Loucy (cell line): ENCODE data around the gene NAPSA.

ENCODE experiments used
- EZH2phosphoT487 ChIP-seq: fragments of 200-600 bp; IDR thresholded peaks from 2 replicates; pipeline ENCODE4 v1.6.1; 2018; ENCODE audit warnings: antibody characterized with exemption, mild to moderate bottlenecking, moderate library complexity, borderline replicate concordance
- TF ChIP-seq, protein P1 (sequence below): fragments of 200-600 bp; sonication (generic); conservative IDR thresholded peaks from 2 replicates; pipeline ENCODE4 v1.5.1; 2014; ENCODE audit warnings: mild to moderate bottlenecking, antibody characterized with exemption, low read length

DNA sequence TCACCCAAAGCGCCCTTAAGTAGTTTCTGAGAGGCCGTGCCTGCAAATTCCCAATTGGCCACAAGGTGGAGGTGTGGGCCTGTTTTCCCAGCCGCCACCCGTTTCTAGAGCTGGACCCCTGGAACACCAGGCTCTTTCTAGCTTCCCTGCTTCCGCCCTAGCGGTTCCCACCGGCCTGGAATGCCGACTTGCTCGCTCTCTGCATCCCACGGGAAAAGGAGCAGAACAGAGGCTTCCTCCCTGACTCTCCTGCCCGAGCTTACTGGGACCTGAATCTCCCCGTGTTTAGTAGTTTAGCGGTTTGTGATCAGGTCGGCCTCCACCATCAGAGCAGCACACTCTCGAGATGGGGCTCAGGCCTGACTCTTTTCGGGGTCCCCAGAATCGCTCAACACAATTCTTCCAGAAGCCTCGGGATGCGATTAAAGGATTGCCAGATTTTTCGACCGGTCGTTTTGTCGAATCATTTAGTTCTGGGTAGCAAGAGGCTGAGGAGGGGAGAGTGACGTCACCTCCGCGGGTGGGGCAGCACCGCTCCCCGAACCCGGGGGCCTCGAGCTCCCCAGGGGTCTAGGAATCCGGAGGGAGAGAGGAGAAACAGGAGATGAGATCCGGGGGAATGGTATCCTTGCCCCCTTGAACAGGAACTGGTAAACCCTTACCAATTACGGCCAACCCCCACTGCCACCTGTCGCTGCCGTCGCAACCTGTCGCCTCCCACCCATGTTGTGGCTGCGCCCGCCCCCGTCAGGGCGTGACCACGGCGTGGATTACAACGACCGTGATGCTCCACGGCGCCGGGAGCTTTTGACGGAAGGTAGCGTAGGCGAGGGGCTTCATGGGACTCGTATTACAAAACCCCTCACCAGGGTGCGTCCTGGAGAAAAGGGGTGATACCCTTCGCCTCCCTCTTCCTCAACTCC lies 8.0 kb downstream of the NAPSA start:
- TF ChIP-seq, protein P1, sequence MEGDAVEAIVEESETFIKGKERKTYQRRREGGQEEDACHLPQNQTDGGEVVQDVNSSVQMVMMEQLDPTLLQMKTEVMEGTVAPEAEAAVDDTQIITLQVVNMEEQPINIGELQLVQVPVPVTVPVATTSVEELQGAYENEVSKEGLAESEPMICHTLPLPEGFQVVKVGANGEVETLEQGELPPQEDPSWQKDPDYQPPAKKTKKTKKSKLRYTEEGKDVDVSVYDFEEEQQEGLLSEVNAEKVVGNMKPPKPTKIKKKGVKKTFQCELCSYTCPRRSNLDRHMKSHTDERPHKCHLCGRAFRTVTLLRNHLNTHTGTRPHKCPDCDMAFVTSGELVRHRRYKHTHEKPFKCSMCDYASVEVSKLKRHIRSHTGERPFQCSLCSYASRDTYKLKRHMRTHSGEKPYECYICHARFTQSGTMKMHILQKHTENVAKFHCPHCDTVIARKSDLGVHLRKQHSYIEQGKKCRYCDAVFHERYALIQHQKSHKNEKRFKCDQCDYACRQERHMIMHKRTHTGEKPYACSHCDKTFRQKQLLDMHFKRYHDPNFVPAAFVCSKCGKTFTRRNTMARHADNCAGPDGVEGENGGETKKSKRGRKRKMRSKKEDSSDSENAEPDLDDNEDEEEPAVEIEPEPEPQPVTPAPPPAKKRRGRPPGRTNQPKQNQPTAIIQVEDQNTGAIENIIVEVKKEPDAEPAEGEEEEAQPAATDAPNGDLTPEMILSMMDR = peak; percentile 84
- TF ChIP-seq EZH2phosphoT487 = no peak
